GM19328 (cell line): ENCODE results near the gene INPP1.

Source experiments
- ATAC-seq: cut with Tn5 transposase; IDR thresholded peaks from one replicate; pipeline ENCODE4 v1.9.1; 2021; ENCODE audit warnings: mild to moderate bottlenecking, moderate library complexity; ENCODE audit not compliant: unreplicated experiment

Gene INPP1

GRCh38 chr2:190407662-190408537, 64.5 kb downstream of the INPP1 start, which contains the start of gene MFSD6:
TSS of gene MFSD6 (plus strand) at chr2:190408355. CDS start at chr2:190436030, 27,675 bp downstream.
- ATAC-seq = peak; percentile 57

- ATAC-seq = peak; percentile 63
These were observed 65.3 kb downstream of the INPP1 start for GRCh38 chr2:190408538-190409271.

- ATAC-seq = no peak
These were observed 66.2 kb downstream of the INPP1 start for GRCh38 chr2:190409616-190410015.

GRCh38 chr2:190410166-190410565, 66.8 kb downstream of the INPP1 start:
- ATAC-seq = no peak

- no peak for ATAC-seq
These were observed 69.6 kb downstream of the INPP1 start for GRCh38 chr2:190412966-190413365.

GRCh38 chr2:190413421-190413820, 70.0 kb downstream of the INPP1 start:
- no peak for ATAC-seq

GRCh38 chr2:190415251-190415650, 71.9 kb downstream of the INPP1 start:
- ATAC-seq = no peak

- ATAC-seq = no peak
These were observed 72.7 kb downstream of the INPP1 start for GRCh38 chr2:190415794-190416775.

- no peak for ATAC-seq
These were observed 73.9 kb downstream of the INPP1 start for GRCh38 chr2:190417045-190417842.

GRCh38 chr2:190418727-190419126, 75.3 kb downstream of the INPP1 start:
- no peak for ATAC-seq

- no peak for ATAC-seq
These were observed 77.4 kb downstream of the INPP1 start for GRCh38 chr2:190420801-190421200.
